Measurements from ENCODE around the gene CADM2.
"Not testable (repeated sequence)": the region's sequence is repeated elsewhere in the genome, so short reads cannot be mapped to it uniquely, and the experiment has no call there.

Gene CADM2

DNA sequence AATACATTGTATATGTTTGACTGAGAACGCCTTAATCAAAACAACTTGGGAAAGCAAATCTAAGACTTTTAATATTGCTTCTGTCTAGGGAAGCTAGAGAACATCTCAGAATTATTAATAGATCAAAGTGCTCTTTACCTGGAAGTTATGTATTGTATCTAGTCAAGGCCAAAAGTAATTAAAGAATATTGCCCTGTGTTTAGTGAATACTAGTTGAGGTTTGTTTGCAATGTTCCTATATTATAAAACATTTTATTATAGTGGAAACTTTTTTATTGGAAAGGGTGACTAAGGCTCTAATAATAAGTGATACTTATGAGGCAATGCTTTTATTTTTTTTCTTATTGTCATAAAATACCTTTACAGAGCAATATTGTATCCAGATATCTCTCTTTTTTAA lies 118.2 kb downstream of the CADM2 start:
- H3K4me3 ChIP-seq (ENCODE audit: control insufficient read depth, low read depth, low read length) = no peak overlapping the region
- no peak for DNase-seq (ENCODE audit: low read depth)
- no peak for TF ChIP-seq CTCF (conservative IDR thresholded peaks at IDR 0.05; ENCODE audit: control insufficient read depth, insufficient read depth, low read depth, low read length)

- DNase-seq (ENCODE audit: low read depth) = no peak
- no peak for TF ChIP-seq CTCF (conservative IDR thresholded peaks at IDR 0.05; ENCODE audit: control insufficient read depth, insufficient read depth, low read depth, low read length)
- H3K4me3 ChIP-seq (ENCODE audit: control insufficient read depth, low read depth, low read length) = no peak overlapping the region
Measured at GRCh38 chr3:85081191-85081906, 122.6 kb downstream of the CADM2 start.

DNA sequence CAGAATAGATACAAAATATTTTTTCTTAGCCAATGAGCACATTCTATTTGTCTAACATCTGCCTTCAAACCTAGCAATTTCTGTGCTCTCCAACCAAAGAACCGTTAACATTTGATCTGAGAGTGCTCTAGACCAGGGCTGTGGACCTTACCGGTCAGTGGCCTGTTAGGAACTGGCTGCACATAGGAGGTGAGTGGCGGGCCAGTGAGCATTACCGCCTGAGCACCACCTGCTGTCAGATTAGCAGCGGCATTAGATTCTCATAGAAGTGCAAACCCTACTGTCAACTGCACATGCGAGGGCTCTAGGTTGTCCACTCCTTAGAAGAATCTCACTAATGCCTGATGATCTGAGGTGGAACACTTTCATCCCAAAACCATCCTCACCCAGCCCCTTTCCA lies 131.7 kb downstream of the CADM2 start:
- no peak for TF ChIP-seq CTCF (conservative IDR thresholded peaks at IDR 0.05; ENCODE audit: control insufficient read depth, insufficient read depth, low read depth, low read length)
- no peak for DNase-seq (ENCODE audit: low read depth)
- no peak overlapping the region for H3K4me3 ChIP-seq (ENCODE audit: control insufficient read depth, low read depth, low read length)

DNA sequence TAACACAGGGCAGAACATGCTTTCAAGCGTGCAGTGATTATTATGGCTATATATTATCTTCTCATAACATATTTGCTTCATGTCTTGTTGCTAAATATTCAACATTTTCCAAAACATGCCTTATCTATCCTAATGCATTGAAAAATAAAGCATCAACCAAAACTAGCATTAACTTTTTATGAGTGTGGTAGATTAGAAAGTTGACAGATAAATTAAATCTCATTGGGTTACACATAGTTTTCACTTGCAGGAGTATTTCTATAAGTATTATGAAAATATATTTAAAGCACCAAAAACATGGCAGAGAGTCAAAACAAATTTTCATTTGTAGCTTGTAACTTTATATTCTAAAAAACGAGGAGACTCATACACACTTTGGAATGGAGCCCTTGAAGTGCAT lies 141.5 kb downstream of the CADM2 start:
- no peak for TF ChIP-seq CTCF (conservative IDR thresholded peaks at IDR 0.05; ENCODE audit: control insufficient read depth, insufficient read depth, low read depth, low read length)
- no peak overlapping the region for H3K4me3 ChIP-seq (ENCODE audit: control insufficient read depth, low read depth, low read length)
- no peak for DNase-seq (ENCODE audit: low read depth)

GRCh38 chr3:85102781-85103180 lies 144.0 kb downstream of the CADM2 start:
- no peak for DNase-seq (ENCODE audit: low read depth)
- no peak overlapping the region for H3K4me3 ChIP-seq (ENCODE audit: control insufficient read depth, low read depth, low read length)
- TF ChIP-seq CTCF (conservative IDR thresholded peaks at IDR 0.05; ENCODE audit: control insufficient read depth, insufficient read depth, low read depth, low read length) = no peak

DNA sequence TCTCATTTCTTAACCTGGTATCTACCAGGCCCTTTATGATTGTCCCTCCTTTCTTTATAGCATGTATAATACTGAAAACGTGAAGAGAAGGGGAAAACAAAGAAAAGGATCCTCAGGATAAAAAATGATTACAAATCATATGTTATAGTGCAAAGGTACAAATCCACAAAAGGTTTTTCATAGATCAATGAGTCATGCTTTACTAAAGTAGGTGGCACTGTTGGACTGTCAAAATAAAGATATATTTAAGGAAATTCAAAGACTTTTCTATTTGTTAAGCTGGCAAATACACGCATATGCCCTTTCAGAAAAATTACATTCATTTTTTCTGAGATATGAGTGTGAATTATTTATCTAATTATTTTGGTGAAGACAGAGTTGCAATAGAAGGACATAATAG lies 151.6 kb downstream of the CADM2 start:
- TF ChIP-seq CTCF (conservative IDR thresholded peaks at IDR 0.05; ENCODE audit: control insufficient read depth, insufficient read depth, low read depth, low read length) = no peak
- no peak overlapping the region for H3K4me3 ChIP-seq (ENCODE audit: control insufficient read depth, low read depth, low read length)
- no peak for DNase-seq (ENCODE audit: low read depth)

GRCh38 chr3:85120879-85121278 lies 162.1 kb downstream of the CADM2 start:
- no peak for TF ChIP-seq CTCF (conservative IDR thresholded peaks at IDR 0.05; ENCODE audit: control insufficient read depth, insufficient read depth, low read depth, low read length)
- DNase-seq (ENCODE audit: low read depth) = no peak

DNA sequence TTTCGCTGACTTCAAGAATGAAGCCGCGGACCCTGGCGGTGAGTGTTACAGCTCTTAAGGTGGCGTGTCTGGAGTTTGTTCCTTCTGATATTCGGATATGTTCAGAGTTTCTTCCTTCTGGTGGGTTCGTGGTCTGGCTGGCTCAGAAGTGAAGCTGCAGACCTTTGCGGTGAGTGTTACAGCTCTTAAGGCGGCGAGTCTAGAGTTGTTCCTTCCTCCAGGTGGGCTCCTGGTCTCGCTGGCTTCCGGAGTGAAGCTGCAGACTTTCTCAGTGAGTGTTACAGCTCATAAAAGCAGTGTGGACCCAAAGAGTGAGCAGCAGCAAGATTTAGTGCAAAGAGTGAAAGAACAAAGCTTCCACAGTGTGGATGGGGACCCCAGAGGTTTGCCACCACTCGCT lies 174.1 kb downstream of the CADM2 start:
- H3K4me3 ChIP-seq (ENCODE audit: control insufficient read depth, low read depth, low read length); DNase-seq (ENCODE audit: low read depth): not testable (repeated sequence)

More at GRCh38 chr3:85120879-85121278, 162.1 kb downstream of the CADM2 start:
- no peak overlapping the region for H3K4me3 ChIP-seq (ENCODE audit: control insufficient read depth, low read depth, low read length)

GRCh38 chr3:85133691-85134420 lies 175.1 kb downstream of the CADM2 start:
- not testable (repeated sequence) for DNase-seq (ENCODE audit: low read depth); H3K4me3 ChIP-seq (ENCODE audit: control insufficient read depth, low read depth, low read length)

All from fibroblast of mammary gland (primary cell).